B cell (primary cell): ENCODE measurements around the gene TBX15. TPM values are rescaled to one million over a fixed set of nuclear protein-coding genes. Genes with fewer than 3 reads are reported as not detected.

Experiments used
- ATAC-seq: fragments of 200-7000 bp; cut with Tn5 transposase; one replicate; pipeline ENCODE4 v1.10.0; 2021; ENCODE audit warnings: low read depth, mild to moderate bottlenecking, moderate number of reproducible peaks, moderate library complexity
- CTCF ChIA-PET: fragments of 350-600 bp; sonication (Branson Sonifier 250); formaldehyde crosslinking; loops from one replicate; lab custom pipeline; 2021; ENCODE audit warnings: antibody characterized with exemption, inconsistent platforms; lab: Charles Lee
- POLR2A ChIA-PET: fragments of 350-600 bp; sonication (Branson Sonifier 250); formaldehyde crosslinking; loops from one replicate; lab custom pipeline; 2021; ENCODE audit warnings: antibody characterized with exemption; lab: Charles Lee
- DNase-seq: peaks from one replicate; pipeline ENCODE4 v3.0.0; 2013
- H2AFZ ChIP-seq: 2 replicates; pipeline ENCODE4 v1.6.1; 2012; ENCODE audit warnings: mild to moderate bottlenecking, low read depth, low read length; ENCODE audit not compliant: insufficient read depth, poor library complexity, severe bottlenecking
- H3K27ac ChIP-seq, 2 donors: 1 replicate in 1 of 2; 2 replicates in 1 of 2; pipeline ENCODE4 v1.5.1; 2012 to 2013; ENCODE audit warnings: low read length in 2 of 2, mild to moderate bottlenecking in 2 of 2, moderate library complexity in 1 of 2
- H3K27me3 ChIP-seq, 4 experiments: fragments of 200-600 bp in 1 of 4; sonication (generic) in 1 of 4; replicated peaks in 1 of 4; 1 replicate in 2 of 4; 2 replicates in 2 of 4; pipeline versions ENCODE4 v1.6.1 to v1.7.0; 2013 to 2016; ENCODE audit warnings: low read length in 3 of 4, mild to moderate bottlenecking in 2 of 4, mixed read lengths in 1 of 4, moderate library complexity in 1 of 4; ENCODE audit not compliant: insufficient read depth in 4 of 4, control insufficient read depth in 3 of 4; ENCODE audit errors: control extremely low read depth in 1 of 4
- H3K36me3 ChIP-seq, 2 experiments: replicated peaks in 1 of 2; 1 replicate in 1 of 2; 2 replicates in 1 of 2; pipeline versions ENCODE4 v1.6.1 to v1.7.1; 2013; ENCODE audit warnings: low read length in 1 of 2; ENCODE audit not compliant: insufficient read depth in 2 of 2, control insufficient read depth in 1 of 2; ENCODE audit errors: control extremely low read depth in 1 of 2, extremely low read depth in 1 of 2
- H3K4me1 ChIP-seq, 2 donors: fragments of 200-600 bp in 1 of 2; sonication (generic) in 1 of 2; 1 replicate in 1 of 2; 2 replicates in 1 of 2; pipeline versions ENCODE4 v1.5.1 to v1.6.1; 2013 to 2017; ENCODE audit warnings: low read length in 2 of 2; ENCODE audit not compliant: control insufficient read depth in 2 of 2, insufficient read depth in 2 of 2
- H3K4me2 ChIP-seq: replicated peaks from 2 replicates; pipeline ENCODE3; 2012; ENCODE audit warnings: mild to moderate bottlenecking, low read depth, low read length; ENCODE audit not compliant: poor library complexity, severe bottlenecking
- H3K4me3 ChIP-seq, 5 experiments: fragments of 200-600 bp in 1 of 5; sonication (generic) in 1 of 5; 1 replicate in 3 of 5; 2 replicates in 2 of 5; pipeline versions ENCODE4 v1.5.1 to v1.7.0; 2011 to 2016; ENCODE audit warnings: low read length in 4 of 5, mild to moderate bottlenecking in 4 of 5, low read depth in 2 of 5, control low read depth in 1 of 5, moderate library complexity in 1 of 5; ENCODE audit not compliant: insufficient read depth in 1 of 5; ENCODE audit errors: control extremely low read depth in 1 of 5, extremely low read depth in 1 of 5
- H3K79me2 ChIP-seq: fragments of 200-600 bp; sonication (generic); one replicate; pipeline ENCODE4 v1.6.0; 2016; ENCODE audit warnings: low read length; ENCODE audit not compliant: control insufficient read depth, insufficient read depth
- H3K9ac ChIP-seq: fragments of 200-600 bp; sonication (generic); 2 replicates; pipeline ENCODE4 v1.6.1; 2017; ENCODE audit warnings: mild to moderate bottlenecking, low read length, moderate library complexity
- H3K9me3 ChIP-seq, 3 donors: one replicate each; pipeline versions ENCODE4 v1.6.1 to v1.7.1; 2013; ENCODE audit warnings: low read length in 2 of 3; ENCODE audit not compliant: control insufficient read depth in 2 of 3, insufficient read depth in 1 of 3; ENCODE audit errors: control extremely low read depth in 1 of 3
- H4K20me1 ChIP-seq: 2 replicates; pipeline ENCODE4 v1.6.0; 2012; ENCODE audit warnings: mild to moderate bottlenecking, low read length; ENCODE audit not compliant: insufficient read depth, control insufficient read depth, poor library complexity, severe bottlenecking
- H3K27ac Mint-ChIP-seq: one replicate; pipeline ENCODE4 v1.8.0; 2021; ENCODE audit warnings: mixed read lengths
- H3K27me3 Mint-ChIP-seq: one replicate; pipeline ENCODE4 v1.8.0; 2021; ENCODE audit warnings: mixed read lengths
- H3K4me1 Mint-ChIP-seq: one replicate; pipeline ENCODE4 v1.8.0; 2021; ENCODE audit warnings: mixed read lengths
- H3K4me3 Mint-ChIP-seq: one replicate; pipeline ENCODE4 v1.8.0; 2021; ENCODE audit warnings: mixed read lengths
- H3K9me3 Mint-ChIP-seq: one replicate; pipeline ENCODE4 v1.8.0; 2022; ENCODE audit warnings: mixed read lengths; ENCODE audit not compliant: insufficient read depth
- EZH2 ChIP-seq: IDR thresholded peaks from 2 replicates; pipeline ENCODE4 v1.6.1; 2012; ENCODE audit warnings: borderline replicate concordance, low read depth, mild to moderate bottlenecking, moderate library complexity, low read length; ENCODE audit not compliant: insufficient read depth, poor library complexity, severe bottlenecking
- WGBS: methylation state at CpG from one replicate; pipeline ENCODE4 v1.1.5; 2013; ENCODE audit warnings: missing lambda C conversion rate; ENCODE audit not compliant: insufficient coverage; 5-methylcytosine and 5-hydroxymethylcytosine counted together
- intact Hi-C: fragments of 100-400 bp; cut with micrococcal nuclease; formaldehyde crosslinking; loops from one replicate; pipeline ENCODE4 v1.10.0; 2022
- polyA plus RNA-seq: library from polyadenylated mRNA; depleted of rRNA; stranded (reverse); fragments of >200 nt; gene quantifications from 2 replicates; pipeline ENCODE4 v1.2.3, GENCODE V29; 2012
- total RNA-seq, 2 donors: library from RNA; stranded (reverse); fragments of 120-200 nt in 1 of 2; gene quantifications; 1 replicate in 1 of 2; 2 replicates in 1 of 2; pipeline versions ENCODE4 v1.2.3 to v1.2.4, GENCODE V29; 2013 to 2022
- TF ChIP-seq, protein P1 (sequence below): fragments of 200-600 bp; IDR thresholded peaks from one replicate; pipeline ENCODE4 v1.8.0; 2022; ENCODE audit warnings: antibody characterized with exemption, mild to moderate bottlenecking

The TBX15 gene
- total and polyA plus RNA-seq, 2 donors (not counting 1 experiment from before 2014, with no cell fraction given), result 0.03 to 0.15 TPM

DNA sequence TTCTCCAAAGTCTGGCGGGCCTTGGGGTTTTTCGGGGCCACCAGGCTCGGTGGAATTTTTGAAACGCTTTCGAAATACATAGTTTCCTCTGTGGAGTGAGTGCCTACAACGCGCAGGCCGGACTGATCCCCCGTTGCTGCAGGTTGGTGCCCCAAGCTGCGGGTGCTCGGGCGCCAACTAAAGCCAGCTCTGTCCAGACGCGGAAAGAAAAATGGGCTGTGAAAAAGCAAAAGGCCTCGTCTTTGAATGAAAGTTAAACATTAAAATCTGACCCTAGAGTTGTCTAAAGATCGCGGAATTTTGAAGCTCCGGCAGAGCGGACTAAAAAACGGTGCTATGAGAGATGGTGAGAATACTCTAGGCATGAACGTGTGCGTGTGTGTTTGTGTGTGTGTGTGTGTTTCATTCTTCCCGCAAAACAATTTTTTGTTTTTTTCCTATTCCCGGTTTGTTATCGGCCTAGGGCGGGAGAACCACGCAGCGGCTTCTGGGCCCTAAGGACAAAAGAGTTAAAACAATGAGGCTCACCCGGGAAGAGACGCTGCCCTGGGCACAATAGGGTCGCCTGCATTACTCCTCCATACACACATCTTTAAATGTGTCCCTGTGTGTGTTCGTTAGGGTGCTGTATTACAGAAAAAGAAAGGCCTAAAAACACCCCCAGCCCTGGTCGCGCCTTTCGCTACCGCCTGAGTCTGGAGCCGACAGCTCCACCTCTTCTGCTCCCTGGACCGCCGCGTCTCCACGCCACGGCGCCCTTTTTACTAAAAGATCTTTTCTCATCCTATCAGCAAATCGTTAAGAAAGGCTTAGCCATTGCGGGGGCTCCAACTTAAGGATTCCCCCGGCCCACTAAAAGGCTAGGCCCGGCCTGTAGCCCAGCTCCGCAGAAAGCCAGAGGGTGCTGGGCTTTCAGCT, 3.2 kb downstream of the TBX15 start:
- ATAC-seq, result no peak
- Histone ChIP-seq H3K36me3 (no peaks in the 10 kb centered on the region), H3K4me2 (peak overlapping the region; percentile 5), H3K9ac (no peak overlapping the region), H3K27ac (no peak overlapping the region), H3K4me1 (peaks cover 48 to 60% of the 10 kb centered on the region in 2 donors), H3K4me3 (no peak overlapping the region), H3K9me3 (peaks cover 1 to 79% (median 42%) of the 10 kb centered on the region in 3 donors), H4K20me1 (no peaks in the 10 kb centered on the region), H3K27me3 (peaks cover 1 to 98% (median 89%) of the 10 kb centered on the region in 4 experiments), H2AFZ (peak overlapping the region; percentile 14), H3K79me2 (no peaks in the 10 kb centered on the region)
- DNase-seq, result peak; percentile 42
- Mint-ChIP-seq H3K4me1 (peaks cover 38% of the 10 kb centered on the region), H3K27ac (no peak overlapping the region), H3K27me3 (peaks cover 79% of the 10 kb centered on the region), H3K4me3 (peak overlapping the region; percentile 62), H3K9me3 (no peaks in the 10 kb centered on the region)
- TF ChIP-seq EZH2, result peak; percentile 40
- TF ChIP-seq, protein P1, sequence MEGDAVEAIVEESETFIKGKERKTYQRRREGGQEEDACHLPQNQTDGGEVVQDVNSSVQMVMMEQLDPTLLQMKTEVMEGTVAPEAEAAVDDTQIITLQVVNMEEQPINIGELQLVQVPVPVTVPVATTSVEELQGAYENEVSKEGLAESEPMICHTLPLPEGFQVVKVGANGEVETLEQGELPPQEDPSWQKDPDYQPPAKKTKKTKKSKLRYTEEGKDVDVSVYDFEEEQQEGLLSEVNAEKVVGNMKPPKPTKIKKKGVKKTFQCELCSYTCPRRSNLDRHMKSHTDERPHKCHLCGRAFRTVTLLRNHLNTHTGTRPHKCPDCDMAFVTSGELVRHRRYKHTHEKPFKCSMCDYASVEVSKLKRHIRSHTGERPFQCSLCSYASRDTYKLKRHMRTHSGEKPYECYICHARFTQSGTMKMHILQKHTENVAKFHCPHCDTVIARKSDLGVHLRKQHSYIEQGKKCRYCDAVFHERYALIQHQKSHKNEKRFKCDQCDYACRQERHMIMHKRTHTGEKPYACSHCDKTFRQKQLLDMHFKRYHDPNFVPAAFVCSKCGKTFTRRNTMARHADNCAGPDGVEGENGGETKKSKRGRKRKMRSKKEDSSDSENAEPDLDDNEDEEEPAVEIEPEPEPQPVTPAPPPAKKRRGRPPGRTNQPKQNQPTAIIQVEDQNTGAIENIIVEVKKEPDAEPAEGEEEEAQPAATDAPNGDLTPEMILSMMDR, result no peak
- ChIA-PET POLR2A (no interaction called here), CTCF (interaction anchor here (1.1 kb wide), 1 partner anchor 23 kb away, joined by 3 read pairs; no protein-coding TSS in a partner anchor)
- WGBS, result 10% methylated on average over 38 of the region's 48 CpGs
- intact Hi-C loops, result loop anchor here (2.0 kb wide), 1 partner anchor 24 kb away; no protein-coding TSS in a partner anchor
